ENCODE data around the gene PXN. TPM values are rescaled to one million over a fixed set of nuclear protein-coding genes. Genes with fewer than 3 reads are reported as not detected.

Gene PXN
- total RNA-seq, 2 donors from 2014 or later, result 34.7 to 76.7 TPM

GRCh38 chr12:120290609-120291305 is 25.2 kb upstream of the PXN start:
- H3K4me3 ChIP-seq, result peak overlapping the region; percentile 43 to 58
- H3K27me3 ChIP-seq, result no peaks in the 10 kb centered on the region
- H3K27ac ChIP-seq, result peak overlapping the region; percentile 94 to 98
- no peak for TF ChIP-seq CTCF (IDR thresholded peaks at IDR 0.05)
- peaks cover 0 to 12% of the 10 kb centered on the region in 2 donors for H3K4me1 ChIP-seq
- no peaks in the 10 kb centered on the region for H3K9me3 ChIP-seq
- peak; percentile 62 for DNase-seq (ENCODE audit: low spot score)
- no peaks in the 10 kb centered on the region for H3K36me3 ChIP-seq

- no peak for TF ChIP-seq CTCF (IDR thresholded peaks at IDR 0.05)
- Histone ChIP-seq H3K27me3 (no peaks in the 10 kb centered on the region), H3K36me3 (no peaks in the 10 kb centered on the region), H3K4me1 (peaks cover 0 to 7% of the 10 kb centered on the region in 2 donors), H3K4me3 (no peak overlapping the region), H3K9me3 (no peaks in the 10 kb centered on the region), H3K27ac (no peak overlapping the region)
- DNase-seq (ENCODE audit: low spot score), result no peak
Observed at GRCh38 chr12:120287491-120287890, 22.0 kb upstream of the PXN start.

GRCh38 chr12:120286768-120287490 is 21.4 kb upstream of the PXN start:
- TF ChIP-seq CTCF (IDR thresholded peaks at IDR 0.05), result no peak
- Histone ChIP-seq H3K4me3 (no peak overlapping the region), H3K27me3 (no peaks in the 10 kb centered on the region), H3K4me1 (peaks cover 0 to 7% of the 10 kb centered on the region in 2 donors), H3K36me3 (no peaks in the 10 kb centered on the region), H3K27ac (no peak overlapping the region), H3K9me3 (no peaks in the 10 kb centered on the region)
- DNase-seq (ENCODE audit: low spot score), result no peak

GRCh38 chr12:120284381-120284780 is 18.9 kb upstream of the PXN start:
- TF ChIP-seq CTCF (IDR thresholded peaks at IDR 0.05), result no peak
- no peak for DNase-seq (ENCODE audit: low spot score)
- Histone ChIP-seq H3K27me3 (no peaks in the 10 kb centered on the region), H3K27ac (no peak overlapping the region), H3K9me3 (no peaks in the 10 kb centered on the region), H3K36me3 (no peaks in the 10 kb centered on the region), H3K4me3 (no peak overlapping the region), H3K4me1 (no peaks in the 10 kb centered on the region)

GRCh38 chr12:120283318-120283717 is 17.8 kb upstream of the PXN start:
- Histone ChIP-seq H3K4me3 (no peak overlapping the region), H3K36me3 (no peaks in the 10 kb centered on the region), H3K27me3 (no peaks in the 10 kb centered on the region), H3K4me1 (no peaks in the 10 kb centered on the region), H3K27ac (no peak overlapping the region), H3K9me3 (no peaks in the 10 kb centered on the region)
- no peak for TF ChIP-seq CTCF (IDR thresholded peaks at IDR 0.05)
- no peak for DNase-seq (ENCODE audit: low spot score)

All from right atrium auricular region (tissue), 2 donors.